CD4-positive, alpha-beta T cell (primary cell): ENCODE measurements around the gene SYTL3. TPM values are rescaled to one million over a fixed set of nuclear protein-coding genes. Genes with fewer than 3 reads are reported as not detected.

Source experiments
- ATAC-seq: fragments of 200-7000 bp; cut with Tn5 transposase; one replicate; pipeline ENCODE4 v1.10.0; 2022; ENCODE audit warnings: mild to moderate bottlenecking; ENCODE audit not compliant: poor library complexity
- CTCF ChIA-PET: fragments of 350-600 bp; sonication (Branson Sonifier 250); formaldehyde crosslinking; loops from one replicate; lab custom pipeline; 2021; ENCODE audit warnings: antibody characterized with exemption, inconsistent platforms; lab: Charles Lee
- POLR2A ChIA-PET: fragments of 350-600 bp; sonication (Branson Sonifier 250); formaldehyde crosslinking; loops from one replicate; lab custom pipeline; 2021; ENCODE audit warnings: antibody characterized with exemption, inconsistent platforms; lab: Charles Lee
- DNase-seq, 14 experiments: peaks; one replicate each; pipeline ENCODE4 v3.0.0-alpha.2; 2013 to 2020; ENCODE audit warnings: mixed read lengths in 2 of 14
- H3K27ac ChIP-seq, 2 donors: one replicate each; pipeline versions ENCODE4 v1.5.1 to v1.7.0; 2013; ENCODE audit warnings: low read length in 2 of 2, low read depth in 1 of 2, mild to moderate bottlenecking in 1 of 2
- H3K27me3 ChIP-seq, 2 experiments: 1 replicate in 1 of 2; 2 replicates in 1 of 2; pipeline versions ENCODE4 v1.6.1 to v1.7.0; 2013; ENCODE audit warnings: low read length in 2 of 2, control low read depth in 1 of 2, mild to moderate bottlenecking in 1 of 2, moderate library complexity in 1 of 2; ENCODE audit not compliant: insufficient read depth in 2 of 2, control insufficient read depth in 1 of 2
- H3K36me3 ChIP-seq: one replicate; pipeline ENCODE4 v1.6.1; 2013; ENCODE audit warnings: low read length, control low read depth; ENCODE audit not compliant: insufficient read depth
- H3K4me1 ChIP-seq: one replicate; pipeline ENCODE4 v1.6.1; 2013; ENCODE audit warnings: low read length, control low read depth; ENCODE audit not compliant: insufficient read depth
- H3K4me3 ChIP-seq: one replicate; pipeline ENCODE4 v1.5.1; 2013; ENCODE audit warnings: mild to moderate bottlenecking, low read length, moderate library complexity
- H3K9me3 ChIP-seq, 2 experiments: 1 replicate in 1 of 2; 2 replicates in 1 of 2; pipeline versions ENCODE4 v1.6.1 to v1.7.0; 2013; ENCODE audit warnings: low read length in 2 of 2, mild to moderate bottlenecking in 2 of 2, control low read depth in 1 of 2, moderate library complexity in 1 of 2; ENCODE audit not compliant: control insufficient read depth in 1 of 2, insufficient read depth in 1 of 2
- H3K27ac Mint-ChIP-seq: one replicate; pipeline ENCODE4 v1.8.0; 2020; ENCODE audit warnings: mixed read lengths
- H3K27me3 Mint-ChIP-seq: one replicate; pipeline ENCODE4 v1.8.0; 2021; ENCODE audit warnings: mixed read lengths
- H3K36me3 Mint-ChIP-seq: one replicate; pipeline ENCODE4 v1.8.0; 2021; ENCODE audit warnings: low read depth, mixed read lengths
- H3K4me1 Mint-ChIP-seq: one replicate; pipeline ENCODE4 v1.8.0; 2021; ENCODE audit warnings: low read depth, mixed read lengths
- H3K4me3 Mint-ChIP-seq: one replicate; pipeline ENCODE4 v1.8.0; 2020; ENCODE audit warnings: mild to moderate bottlenecking, mixed read lengths
- H3K9me3 Mint-ChIP-seq: one replicate; pipeline ENCODE4 v1.8.0; 2020; ENCODE audit warnings: mixed read lengths
- CTCF ChIP-seq: fragments of 200-600 bp; IDR thresholded peaks from one replicate; pipeline ENCODE4 v1.8.0; 2022; ENCODE audit warnings: antibody characterized with exemption, mild to moderate bottlenecking
- intact Hi-C, 2 experiments: fragments of 100-400 bp; cut with DNase I in 1 of 2; cut with micrococcal nuclease in 1 of 2; formaldehyde crosslinking; loops; one replicate each; pipeline versions ENCODE4 v1.15.1 to v1.9.0; 2023 to 2025; cut with DNase I, micrococcal nuclease
- total RNA-seq, 174 experiments: library from RNA in 2 of 174; stranded (reverse) in 2 of 174; gene quantifications; one replicate each; pipeline ENCODE4 v1.2.3 and lab custom pipeline; 2021 to 2026

SYTL3 gene
- total RNA-seq, 2 experiments from 2014 or later = 41.2 to 42.7 TPM

DNA sequence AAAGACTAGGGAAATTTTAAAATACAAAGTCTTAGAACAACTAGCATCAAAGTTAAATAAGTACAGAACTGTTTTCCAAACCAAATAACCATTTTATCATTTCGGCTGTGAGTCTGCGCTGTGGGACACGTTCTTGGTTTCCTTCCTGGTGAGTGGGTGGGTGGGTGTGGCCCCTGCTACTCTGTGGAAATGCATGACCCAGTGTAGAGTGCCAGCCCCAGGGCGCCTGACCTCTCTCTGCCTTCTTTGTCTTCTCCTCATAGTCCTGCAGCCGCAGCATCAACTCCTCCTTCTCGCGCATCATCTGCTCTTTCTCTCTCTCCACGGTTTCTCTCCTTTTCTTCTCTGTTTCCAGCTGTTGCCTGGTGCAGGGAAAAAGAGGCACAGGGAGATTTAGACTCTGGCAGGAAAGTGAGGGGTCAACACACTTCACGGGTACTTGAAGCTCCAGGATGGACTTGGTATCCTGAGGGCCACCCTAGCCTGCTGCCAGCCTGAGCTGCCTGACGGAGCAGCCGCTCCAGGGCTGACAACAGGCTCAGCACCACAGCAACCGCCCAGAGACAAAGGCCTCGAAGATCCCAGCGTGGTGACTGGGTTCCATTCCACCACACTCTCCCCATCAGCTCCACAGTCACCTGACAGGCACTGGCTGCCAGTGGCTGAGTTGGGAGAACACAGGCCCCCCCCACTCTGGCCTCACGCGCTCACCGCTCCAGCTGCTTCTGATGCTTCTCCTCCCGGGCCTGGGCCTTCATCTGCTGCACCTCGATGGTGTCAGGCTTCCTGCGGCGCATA lies 120.9 kb downstream of the SYTL3 start:
- POLR2A ChIA-PET = interaction anchor here (2.8 kb wide), 1 partner anchor 99 kb away, joined by 12 read pairs; no protein-coding TSS in a partner anchor
- H3K9me3 Mint-ChIP-seq = no peaks in the 10 kb centered on the region
- H3K36me3 Mint-ChIP-seq = peaks cover 99% of the 10 kb centered on the region
- ATAC-seq (no peak), DNase-seq (peak in 1 of 14 experiments; percentile 37)
- peak overlapping the region; percentile 73 for H3K4me3 Mint-ChIP-seq
- CTCF ChIA-PET = interaction anchor here (1.2 kb wide), 1 partner anchor 10 kb away, joined by 3 read pairs; no protein-coding TSS in a partner anchor
- peaks cover 4% of the 10 kb centered on the region for H3K27me3 Mint-ChIP-seq
- TF ChIP-seq CTCF = no peak
- peaks cover 45% of the 10 kb centered on the region for H3K4me1 ChIP-seq
- no peak overlapping the region for H3K4me3 ChIP-seq
- H3K27ac ChIP-seq = peak overlapping the region in 1 of 2 donors; percentile 11
- intact Hi-C loops = loop anchor here in 1 of 2 experiments (10.0 kb wide), 1 partner anchor 56 kb away; no protein-coding TSS in a partner anchor
- H3K27me3 ChIP-seq = no peaks in the 10 kb centered on the region
- peaks cover 0 to under 1% of the 10 kb centered on the region in 2 experiments for H3K9me3 ChIP-seq
- peaks cover 99% of the 10 kb centered on the region for H3K36me3 ChIP-seq
- H3K4me1 Mint-ChIP-seq = peaks cover 52% of the 10 kb centered on the region
- H3K27ac Mint-ChIP-seq = peak overlapping the region; percentile 74

GRCh38 chr6:158771399-158772152 lies 121.7 kb downstream of the SYTL3 start:
- peaks cover 57% of the 10 kb centered on the region for H3K4me1 Mint-ChIP-seq
- POLR2A ChIA-PET = interaction anchor here (0.5 to 2.8 kb wide), 5 partner anchors 12 to 1125 kb away, joined by 3 to 12 read pairs (median 4); no protein-coding TSS in a partner anchor
- H3K9me3 ChIP-seq = no peaks in the 10 kb centered on the region
- peak in 1 of 14 experiments; percentile 39 for DNase-seq
- H3K4me3 Mint-ChIP-seq = peak overlapping the region; percentile 73
- peaks cover 47% of the 10 kb centered on the region for H3K4me1 ChIP-seq
- H3K36me3 ChIP-seq = peaks cover 99% of the 10 kb centered on the region
- no peak for TF ChIP-seq CTCF
- CTCF ChIA-PET = interaction anchor here (0.5 to 1.1 kb wide), 2 partner anchors 20 to 201 kb away, joined by 3 read pairs; no protein-coding TSS in a partner anchor
- H3K9me3 Mint-ChIP-seq = no peaks in the 10 kb centered on the region
- no peak overlapping the region for H3K4me3 ChIP-seq
- H3K27me3 ChIP-seq = no peaks in the 10 kb centered on the region
- H3K27ac ChIP-seq = peak overlapping the region in 1 of 2 donors; percentile 11
- H3K27me3 Mint-ChIP-seq = peaks cover 4% of the 10 kb centered on the region
- intact Hi-C loops = loop anchor here in 1 of 2 experiments (10.0 kb wide), 1 partner anchor 57 kb away; no protein-coding TSS in a partner anchor
- H3K27ac Mint-ChIP-seq = peak overlapping the region; percentile 74
- ATAC-seq = peak; percentile 6
- H3K36me3 Mint-ChIP-seq = peaks cover 100% of the 10 kb centered on the region

DNA sequence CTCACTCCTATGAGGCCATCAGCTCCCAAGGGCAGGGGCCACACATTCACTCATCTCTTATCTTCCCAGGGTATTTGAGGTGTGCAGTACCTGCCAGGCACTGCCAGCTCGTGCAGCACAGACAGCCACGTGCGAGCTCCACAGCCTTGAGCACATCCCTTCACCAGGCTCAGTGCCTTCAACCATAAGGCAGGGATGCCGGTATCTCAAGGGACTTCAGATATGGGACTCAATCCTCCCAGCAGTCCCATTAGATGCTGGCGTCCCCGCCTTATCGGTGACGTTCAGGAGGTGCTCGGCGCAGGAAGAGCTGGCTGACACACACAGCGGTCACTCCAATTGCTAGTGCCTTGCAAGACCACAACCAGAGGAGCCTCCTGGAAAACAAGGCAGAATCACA lies 122.3 kb downstream of the SYTL3 start:
- Histone ChIP-seq H3K9me3 (no peaks in the 10 kb centered on the region), H3K4me1 (peaks cover 47% of the 10 kb centered on the region), H3K4me3 (no peak overlapping the region), H3K27me3 (no peaks in the 10 kb centered on the region), H3K27ac (peak overlapping the region in 1 of 2 donors; percentile 11), H3K36me3 (peaks cover 99% of the 10 kb centered on the region)
- ATAC-seq (no peak), DNase-seq (no peak)
- ChIA-PET CTCF (interaction anchor here (0.5 to 1.1 kb wide), 2 partner anchors 20 to 200 kb away, joined by 3 read pairs; no protein-coding TSS in a partner anchor), POLR2A (interaction anchor here (1.0 to 2.8 kb wide), 4 partner anchors 11 to 98 kb away, joined by 3 to 12 read pairs (median 4); no protein-coding TSS in a partner anchor)
- H3K9me3 Mint-ChIP-seq = no peaks in the 10 kb centered on the region
- H3K27ac Mint-ChIP-seq = peak overlapping the region; percentile 74
- peaks cover 63% of the 10 kb centered on the region for H3K4me1 Mint-ChIP-seq
- peaks cover 100% of the 10 kb centered on the region for H3K36me3 Mint-ChIP-seq
- H3K27me3 Mint-ChIP-seq = peaks cover 1% of the 10 kb centered on the region
- H3K4me3 Mint-ChIP-seq = peak overlapping the region; percentile 73
- intact Hi-C loops = loop anchor here in 1 of 2 experiments (10.0 kb wide), 1 partner anchor 57 kb away; no protein-coding TSS in a partner anchor
- TF ChIP-seq CTCF = no peak
